Esophagus muscularis mucosa (tissue), 4 donors: Measurements from ENCODE around the gene ACTR8.

Source experiments
- EP300 ChIP-seq: sonication (generic); formaldehyde crosslinking; IDR thresholded peaks from one replicate; pipeline ENCODE4 v1.6.1; 2017; ENCODE audit warnings: antibody characterized with exemption
- POLR2AphosphoS5 ChIP-seq, 2 donors: sonication (generic); formaldehyde crosslinking; IDR thresholded peaks; one replicate each; pipeline ENCODE4 v1.6.1; 2017; ENCODE audit warnings: antibody characterized with exemption in 2 of 2
- TF ChIP-seq, protein P1 (sequence below), 3 experiments: fragments of 200-600 bp in 2 of 3; fragments of 450-650 bp in 1 of 3; sonication (generic) in 2 of 3; IDR thresholded peaks; one replicate each; pipeline ENCODE4 v1.5.1; 2017 to 2019; ENCODE audit warnings: antibody characterized with exemption in 3 of 3, mild to moderate bottlenecking in 2 of 3, moderate library complexity in 1 of 3

DNA sequence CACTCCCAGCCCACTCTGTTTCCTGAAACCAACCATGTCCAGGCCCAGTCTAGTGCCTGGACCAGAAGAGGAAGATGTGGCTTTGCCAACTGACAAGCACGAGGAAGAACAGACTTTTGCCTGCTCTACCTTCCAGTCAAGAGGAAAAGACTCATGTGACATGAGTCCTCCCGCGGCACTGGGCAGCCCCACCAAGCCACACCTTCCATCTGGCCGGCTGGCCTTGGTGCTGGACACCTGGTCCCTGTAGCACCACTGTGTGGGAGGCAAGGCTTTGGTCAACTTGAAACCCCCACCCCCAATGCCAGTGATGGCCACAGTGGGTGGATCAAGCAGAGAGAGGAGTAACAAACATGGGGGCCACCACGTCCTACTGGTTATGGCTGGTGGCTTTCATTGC, 48.3 kb downstream of the ACTR8 start:
- TF ChIP-seq, protein P1, sequence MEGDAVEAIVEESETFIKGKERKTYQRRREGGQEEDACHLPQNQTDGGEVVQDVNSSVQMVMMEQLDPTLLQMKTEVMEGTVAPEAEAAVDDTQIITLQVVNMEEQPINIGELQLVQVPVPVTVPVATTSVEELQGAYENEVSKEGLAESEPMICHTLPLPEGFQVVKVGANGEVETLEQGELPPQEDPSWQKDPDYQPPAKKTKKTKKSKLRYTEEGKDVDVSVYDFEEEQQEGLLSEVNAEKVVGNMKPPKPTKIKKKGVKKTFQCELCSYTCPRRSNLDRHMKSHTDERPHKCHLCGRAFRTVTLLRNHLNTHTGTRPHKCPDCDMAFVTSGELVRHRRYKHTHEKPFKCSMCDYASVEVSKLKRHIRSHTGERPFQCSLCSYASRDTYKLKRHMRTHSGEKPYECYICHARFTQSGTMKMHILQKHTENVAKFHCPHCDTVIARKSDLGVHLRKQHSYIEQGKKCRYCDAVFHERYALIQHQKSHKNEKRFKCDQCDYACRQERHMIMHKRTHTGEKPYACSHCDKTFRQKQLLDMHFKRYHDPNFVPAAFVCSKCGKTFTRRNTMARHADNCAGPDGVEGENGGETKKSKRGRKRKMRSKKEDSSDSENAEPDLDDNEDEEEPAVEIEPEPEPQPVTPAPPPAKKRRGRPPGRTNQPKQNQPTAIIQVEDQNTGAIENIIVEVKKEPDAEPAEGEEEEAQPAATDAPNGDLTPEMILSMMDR (IDR thresholded peaks at IDR 0.05): no peak
- no peak for TF ChIP-seq POLR2AphosphoS5 (IDR thresholded peaks at IDR 0.05)
- no peak for TF ChIP-seq EP300
